ENCODE measurements around the gene TREX2. TPM values are rescaled to one million over a fixed set of nuclear protein-coding genes. Genes with fewer than 3 reads are reported as not detected.
A peak's percentile ranks its signal among the peaks of the same experiment; 100 is the strongest.

TREX2 gene
- total and polyA plus RNA-seq, 11 donors: 0.22 to 0.48 (median 0.29) TPM; not detected in 3

DNA sequence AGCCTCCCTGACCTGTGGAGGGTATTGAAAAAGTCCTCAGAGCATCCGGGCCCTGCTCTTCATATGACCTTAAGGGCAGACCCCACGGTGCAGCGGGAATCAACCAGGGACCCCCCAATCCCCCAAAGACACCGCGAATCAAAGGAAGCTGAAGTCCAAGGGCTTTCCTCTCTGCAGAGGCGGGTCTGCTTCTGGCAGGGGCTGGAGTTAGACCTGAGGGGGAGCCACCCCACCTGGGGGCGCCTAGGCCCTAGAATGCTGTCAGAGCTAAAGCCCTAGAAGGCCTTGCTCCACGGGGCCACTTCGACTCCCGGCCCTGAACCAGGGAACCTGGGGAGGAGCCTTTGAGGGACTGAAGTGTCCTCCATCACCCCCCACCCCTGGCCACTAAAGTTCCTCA lies 27.3 kb upstream of the TREX2 start:
- H3K9me3 ChIP-seq: no peaks in the 10 kb centered on the region
- ATAC-seq (no peak), DNase-seq (no peak)
- peaks cover 0 to 2% (median 0%) of the 10 kb centered on the region in 9 donors for H3K27me3 ChIP-seq
- peaks cover 0 to 46% (median 10%) of the 10 kb centered on the region in 12 donors for H3K4me1 ChIP-seq
- H3K27ac ChIP-seq: no peak overlapping the region
- peaks cover 0 to 6% (median 0%) of the 10 kb centered on the region in 9 donors for H3K36me3 ChIP-seq
- TF ChIP-seq, protein P1, sequence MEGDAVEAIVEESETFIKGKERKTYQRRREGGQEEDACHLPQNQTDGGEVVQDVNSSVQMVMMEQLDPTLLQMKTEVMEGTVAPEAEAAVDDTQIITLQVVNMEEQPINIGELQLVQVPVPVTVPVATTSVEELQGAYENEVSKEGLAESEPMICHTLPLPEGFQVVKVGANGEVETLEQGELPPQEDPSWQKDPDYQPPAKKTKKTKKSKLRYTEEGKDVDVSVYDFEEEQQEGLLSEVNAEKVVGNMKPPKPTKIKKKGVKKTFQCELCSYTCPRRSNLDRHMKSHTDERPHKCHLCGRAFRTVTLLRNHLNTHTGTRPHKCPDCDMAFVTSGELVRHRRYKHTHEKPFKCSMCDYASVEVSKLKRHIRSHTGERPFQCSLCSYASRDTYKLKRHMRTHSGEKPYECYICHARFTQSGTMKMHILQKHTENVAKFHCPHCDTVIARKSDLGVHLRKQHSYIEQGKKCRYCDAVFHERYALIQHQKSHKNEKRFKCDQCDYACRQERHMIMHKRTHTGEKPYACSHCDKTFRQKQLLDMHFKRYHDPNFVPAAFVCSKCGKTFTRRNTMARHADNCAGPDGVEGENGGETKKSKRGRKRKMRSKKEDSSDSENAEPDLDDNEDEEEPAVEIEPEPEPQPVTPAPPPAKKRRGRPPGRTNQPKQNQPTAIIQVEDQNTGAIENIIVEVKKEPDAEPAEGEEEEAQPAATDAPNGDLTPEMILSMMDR (IDR thresholded peaks at IDR 0.05): no peak
- no peak for TF ChIP-seq POLR2A (IDR thresholded peaks at IDR 0.05)
- intact Hi-C loops (cut with DNase I): loop anchor here in 4 of 10 donors (2.0 to 5.0 kb wide), 2 partner anchors 34 kb away; no protein-coding TSS in a partner anchor
- no peak overlapping the region for H3K4me3 ChIP-seq
- WGBS, 4 donors: 86 to 97% (median 94%) methylated on average over 7 to 10 of the region's 10 CpGs

DNA sequence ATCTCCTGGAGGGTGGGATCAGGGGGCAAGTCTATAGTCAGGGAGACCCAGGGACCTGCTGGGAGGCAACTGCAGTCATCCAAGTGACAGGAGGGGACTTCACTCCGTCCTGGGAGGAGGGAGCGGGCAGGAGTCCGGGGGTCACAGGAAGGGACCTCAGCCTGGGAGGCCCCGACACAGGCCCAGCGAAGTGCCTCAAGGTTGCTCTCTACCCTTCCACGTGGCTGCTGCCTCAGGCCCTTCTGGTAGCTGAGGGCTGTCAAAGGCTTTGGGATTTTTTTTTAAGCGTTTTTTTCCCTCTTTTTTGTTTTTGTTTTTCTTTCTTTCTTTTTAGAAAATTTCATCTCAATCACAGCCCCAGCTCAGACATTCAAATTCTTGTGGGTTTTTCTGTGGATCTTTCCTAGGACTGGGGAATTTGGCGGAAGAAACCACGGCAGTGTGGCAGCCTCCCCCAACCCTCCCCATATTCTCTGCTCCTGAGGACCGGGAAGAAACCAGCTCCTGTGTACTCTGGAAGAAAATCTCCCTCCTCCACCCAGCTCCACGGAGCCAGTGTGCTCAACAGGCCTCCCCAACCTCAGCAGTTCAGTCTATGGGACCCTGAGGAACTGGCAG lies 25.9 kb upstream of the TREX2 start:
- DNase-seq (no peak), ATAC-seq (no peak)
- peaks cover 0 to 37% (median 10%) of the 10 kb centered on the region in 12 donors for H3K4me1 ChIP-seq
- H3K27me3 ChIP-seq: peaks cover 0 to 2% (median 0%) of the 10 kb centered on the region in 9 donors
- WGBS, 4 donors: 67 to 78% (median 73%) methylated on average over 11 of the region's 11 CpGs
- peaks cover 0 to 9% (median 0%) of the 10 kb centered on the region in 9 donors for H3K36me3 ChIP-seq
- H3K4me3 ChIP-seq: no peak overlapping the region
- TF ChIP-seq POLR2A (IDR thresholded peaks at IDR 0.05): no peak
- TF ChIP-seq, protein P1 (IDR thresholded peaks at IDR 0.05): no peak
- no peaks in the 10 kb centered on the region for H3K9me3 ChIP-seq
- peak overlapping the region in 6 of 12 donors; percentile 19 to 71 (median 56) for H3K27ac ChIP-seq
- intact Hi-C loops (cut with DNase I): loop anchor here in 6 of 10 donors (2.0 to 5.0 kb wide), 3 partner anchors 23 to 36 kb away; partner anchors contain the start of gene BGN (in 2 of the 6)

DNA sequence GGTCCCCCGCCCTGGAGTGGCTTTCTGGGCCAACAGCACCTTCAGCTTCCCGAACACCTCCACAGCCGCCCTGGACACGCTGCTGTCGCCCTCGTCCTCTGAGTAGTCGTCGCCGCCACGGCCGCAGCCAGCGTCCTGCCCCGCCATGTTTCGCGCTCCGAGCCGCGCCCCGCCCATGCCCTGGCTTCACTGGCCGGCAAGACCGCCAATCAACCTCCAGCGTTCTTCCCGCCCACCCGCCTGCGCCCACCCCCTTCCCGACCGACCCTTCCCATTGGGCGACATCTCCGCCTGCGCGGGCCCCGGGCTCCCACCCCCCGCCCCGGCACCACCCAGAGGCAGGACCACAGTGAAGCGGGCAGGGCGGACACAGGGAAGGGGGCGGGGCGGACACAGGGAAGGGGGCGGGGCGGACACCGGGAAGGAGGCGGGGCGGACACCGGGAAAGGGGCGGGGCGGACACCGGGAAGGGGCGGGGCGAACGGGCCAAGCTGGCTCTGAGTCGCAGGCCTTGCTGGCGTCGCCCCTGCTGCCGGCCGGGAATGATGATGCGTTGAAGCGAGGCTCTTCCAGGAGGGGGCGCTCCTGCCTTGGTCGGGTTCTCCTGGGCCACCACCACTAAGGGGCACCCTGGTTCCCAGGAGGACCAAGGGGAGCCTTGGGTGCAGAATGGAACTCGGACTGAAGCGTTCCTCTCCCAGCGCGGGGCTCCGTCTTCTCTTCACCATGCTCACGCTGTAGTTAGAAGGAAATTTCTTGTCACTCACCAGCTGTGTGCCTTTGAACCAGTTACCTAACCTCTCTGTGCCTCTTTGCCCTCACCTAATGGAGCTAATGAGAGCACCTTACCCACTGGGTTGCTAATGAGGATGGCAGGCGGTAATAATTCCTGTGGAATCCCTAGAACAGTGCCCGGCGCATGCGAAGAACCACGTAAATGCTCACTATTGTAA lies 24.8 kb upstream of the TREX2 start, which contains the start of gene HAUS7:
HAUS7 (minus strand) TSS at position 166 of the 953 bp plus-strand sequence; CDS start at position 147, 19 bp downstream.
- Histone ChIP-seq H3K4me1 (peaks cover 0 to 30% (median 9%) of the 10 kb centered on the region in 12 donors), H3K4me3 (peak within 1 kb of the TSS; percentile 44 to 82 (median 65)), H3K27me3 (no peaks in the 10 kb centered on the region), H3K36me3 (peaks cover 0 to 9% (median 0%) of the 10 kb centered on the region in 9 donors), H3K27ac (peak within 1 kb of the TSS in 11 of 12 donors; percentile 34 to 80 (median 71)), H3K9me3 (no peaks in the 10 kb centered on the region)
- TF ChIP-seq POLR2A (IDR thresholded peaks at IDR 0.05): peak in 1 of 2 donors; percentile 36
- TF ChIP-seq, protein P1 (IDR thresholded peaks at IDR 0.05): peak; percentile 54 to 86 (median 68)
- intact Hi-C loops (cut with DNase I): loop anchor here in 5 of 10 donors (2.0 to 5.0 kb wide), 3 partner anchors 24 to 37 kb away; partner anchors contain the start of gene BGN (in 2 of the 5)
- 7 to 47% (median 22%) methylated on average over 43 to 68 of the region's 70 CpGs for WGBS, 4 donors
- ATAC-seq (peak; percentile 87 to 92 (median 89)), DNase-seq (peak; percentile 88 to 93 (median 90))

Measured in heart left ventricle (tissue), 16 donors.